HUES48 (cell line): ENCODE data around the gene PTPRN2.

Experiments
- H3K27ac ChIP-seq: one replicate; pipeline ENCODE4 v1.7.0; 2013; ENCODE audit warnings: low read depth, low read length, inconsistent platforms
- H3K27me3 ChIP-seq: 2 replicates; pipeline ENCODE4 v1.6.1; 2013; ENCODE audit warnings: mild to moderate bottlenecking, low read length; ENCODE audit not compliant: control insufficient read depth, insufficient read depth
- H3K36me3 ChIP-seq: 2 replicates; pipeline ENCODE4 v1.6.1; 2013; ENCODE audit warnings: low read length; ENCODE audit not compliant: control insufficient read depth, insufficient read depth
- H3K4me1 ChIP-seq: 2 replicates; pipeline ENCODE4 v1.6.1; 2013; ENCODE audit warnings: mild to moderate bottlenecking, low read length; ENCODE audit not compliant: control insufficient read depth, insufficient read depth
- H3K4me3 ChIP-seq: 2 replicates; pipeline ENCODE4 v1.5.1; 2013; ENCODE audit warnings: mild to moderate bottlenecking, low read depth, low read length
- H3K9ac ChIP-seq: 2 replicates; pipeline ENCODE4 v1.6.1; 2013; ENCODE audit warnings: mild to moderate bottlenecking, low read depth, low read length, moderate library complexity
- H3K9me3 ChIP-seq: 2 replicates; pipeline ENCODE4 v1.6.1; 2013; ENCODE audit warnings: low read length; ENCODE audit not compliant: control insufficient read depth, insufficient read depth

PTPRN2 gene

GRCh38 chr7:158176561-158177173 lies 411.0 kb downstream of the PTPRN2 start:
- Histone ChIP-seq H3K9me3 (peaks cover 80% of the 10 kb centered on the region), H3K9ac (no peak overlapping the region), H3K36me3 (no peaks in the 10 kb centered on the region), H3K4me3 (no peak overlapping the region), H3K27ac (no peak overlapping the region), H3K27me3 (no peaks in the 10 kb centered on the region), H3K4me1 (no peaks in the 10 kb centered on the region)

DNA sequence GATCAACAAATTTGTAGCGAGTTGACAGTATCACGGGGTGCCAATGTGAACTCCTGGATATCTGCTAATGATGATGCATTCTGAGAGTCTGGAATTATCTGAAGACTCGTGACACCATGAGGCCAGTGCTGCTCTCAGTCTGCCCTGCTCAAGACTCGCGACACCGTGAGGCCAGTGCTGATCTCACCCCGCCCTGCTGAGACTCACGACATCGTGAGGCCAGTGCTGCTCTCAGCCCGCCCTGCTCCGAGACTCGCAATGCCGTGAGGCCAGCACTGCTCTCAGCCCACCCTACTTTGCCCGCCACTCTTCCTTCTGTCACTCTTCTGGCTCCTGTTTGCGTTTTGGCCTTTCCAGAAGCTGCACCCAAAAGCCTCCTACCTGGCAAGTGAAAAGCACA lies 411.8 kb downstream of the PTPRN2 start:
- H3K4me3 ChIP-seq = no peak overlapping the region
- H3K27me3 ChIP-seq = no peaks in the 10 kb centered on the region
- H3K9me3 ChIP-seq = peaks cover 75% of the 10 kb centered on the region
- H3K36me3 ChIP-seq = no peaks in the 10 kb centered on the region
- no peak overlapping the region for H3K27ac ChIP-seq
- H3K4me1 ChIP-seq = no peaks in the 10 kb centered on the region
- H3K9ac ChIP-seq = no peak overlapping the region

DNA sequence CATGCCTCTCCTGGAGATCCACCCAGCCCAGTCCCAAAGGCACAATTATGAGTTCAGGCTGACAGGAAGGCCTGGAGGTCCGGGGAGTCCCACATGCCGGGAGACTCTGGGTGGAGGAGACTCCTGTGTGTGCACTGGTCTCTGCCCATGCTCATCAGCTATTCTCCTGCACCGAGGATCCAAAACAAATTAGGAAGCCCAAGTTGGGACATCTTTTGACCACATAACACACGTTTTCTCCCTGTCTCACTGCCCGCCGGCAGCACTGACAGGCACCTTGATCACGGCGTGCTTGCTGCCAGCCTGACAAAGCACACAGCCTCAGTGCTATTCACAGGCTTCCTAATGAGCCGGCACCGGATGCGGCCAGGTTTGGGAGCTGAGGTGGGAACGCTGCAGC lies 412.7 kb downstream of the PTPRN2 start:
- Histone ChIP-seq H3K36me3 (no peaks in the 10 kb centered on the region), H3K4me3 (no peak overlapping the region), H3K27me3 (no peaks in the 10 kb centered on the region), H3K4me1 (no peaks in the 10 kb centered on the region), H3K27ac (no peak overlapping the region), H3K9me3 (peaks cover 76% of the 10 kb centered on the region), H3K9ac (no peak overlapping the region)

- Histone ChIP-seq H3K27ac (no peak overlapping the region), H3K27me3 (no peaks in the 10 kb centered on the region), H3K9ac (no peak overlapping the region), H3K4me3 (no peak overlapping the region), H3K9me3 (peaks cover 84% of the 10 kb centered on the region), H3K4me1 (no peaks in the 10 kb centered on the region), H3K36me3 (no peaks in the 10 kb centered on the region)
Observed at GRCh38 chr7:158167373-158167772, 420.2 kb downstream of the PTPRN2 start.

GRCh38 chr7:158166386-158167340 lies 421.0 kb downstream of the PTPRN2 start:
- H3K9ac ChIP-seq = no peak overlapping the region
- H3K4me1 ChIP-seq = no peaks in the 10 kb centered on the region
- no peaks in the 10 kb centered on the region for H3K36me3 ChIP-seq
- no peaks in the 10 kb centered on the region for H3K27me3 ChIP-seq
- H3K4me3 ChIP-seq = no peak overlapping the region
- H3K9me3 ChIP-seq = peaks cover 84% of the 10 kb centered on the region
- H3K27ac ChIP-seq = no peak overlapping the region

DNA sequence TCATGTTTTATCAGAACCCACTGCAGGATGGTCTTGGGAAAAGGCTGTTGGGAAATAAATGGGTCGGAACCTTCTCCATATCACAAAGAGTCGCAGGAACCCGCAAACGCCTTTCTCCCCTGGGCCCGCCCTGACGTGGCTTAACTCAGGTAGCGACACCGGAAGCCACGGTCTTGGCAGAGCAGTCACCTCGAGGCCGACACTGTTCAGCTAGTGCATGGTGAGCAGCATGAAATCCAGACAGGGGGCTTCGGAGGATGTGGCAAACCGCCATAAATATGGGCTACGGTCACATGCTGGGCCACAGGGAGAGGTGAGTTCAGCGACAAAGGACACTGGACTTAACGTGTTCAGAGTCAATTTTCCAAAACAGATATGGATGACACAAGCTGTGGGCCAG lies 421.9 kb downstream of the PTPRN2 start:
- H3K27ac ChIP-seq = no peak overlapping the region
- H3K9ac ChIP-seq = no peak overlapping the region
- no peak overlapping the region for H3K4me3 ChIP-seq
- H3K36me3 ChIP-seq = no peaks in the 10 kb centered on the region
- H3K4me1 ChIP-seq = no peaks in the 10 kb centered on the region
- peaks cover 89% of the 10 kb centered on the region for H3K9me3 ChIP-seq
- no peaks in the 10 kb centered on the region for H3K27me3 ChIP-seq

- H3K9ac ChIP-seq = no peak overlapping the region
- no peaks in the 10 kb centered on the region for H3K36me3 ChIP-seq
- no peak overlapping the region for H3K27ac ChIP-seq
- peaks cover 91% of the 10 kb centered on the region for H3K9me3 ChIP-seq
- H3K4me3 ChIP-seq = no peak overlapping the region
- no peaks in the 10 kb centered on the region for H3K4me1 ChIP-seq
- H3K27me3 ChIP-seq = no peaks in the 10 kb centered on the region
Observed at GRCh38 chr7:158164101-158165095, 423.2 kb downstream of the PTPRN2 start.

DNA sequence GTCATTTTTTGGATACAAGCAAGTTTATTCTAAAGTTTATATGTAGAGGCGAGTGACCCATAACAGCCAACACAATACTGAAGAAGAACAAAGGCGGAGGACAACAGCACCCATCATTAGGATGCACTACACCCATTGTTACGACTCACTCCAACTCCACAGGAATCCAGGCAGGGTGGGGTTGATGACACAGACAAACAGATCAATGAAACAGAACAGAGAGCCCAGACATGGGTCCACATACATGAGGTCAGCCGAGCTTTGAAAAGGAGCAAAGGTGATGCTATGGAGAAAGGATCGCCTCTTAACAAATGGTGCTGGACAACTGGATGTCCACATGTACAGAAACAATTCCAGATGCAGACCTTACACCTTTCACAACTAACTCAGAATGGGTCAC lies 426.4 kb downstream of the PTPRN2 start:
- Histone ChIP-seq H3K27ac (no peak overlapping the region), H3K9me3 (peaks cover 82% of the 10 kb centered on the region), H3K27me3 (no peaks in the 10 kb centered on the region), H3K36me3 (no peaks in the 10 kb centered on the region), H3K4me1 (no peaks in the 10 kb centered on the region), H3K4me3 (no peak overlapping the region), H3K9ac (no peak overlapping the region)

DNA sequence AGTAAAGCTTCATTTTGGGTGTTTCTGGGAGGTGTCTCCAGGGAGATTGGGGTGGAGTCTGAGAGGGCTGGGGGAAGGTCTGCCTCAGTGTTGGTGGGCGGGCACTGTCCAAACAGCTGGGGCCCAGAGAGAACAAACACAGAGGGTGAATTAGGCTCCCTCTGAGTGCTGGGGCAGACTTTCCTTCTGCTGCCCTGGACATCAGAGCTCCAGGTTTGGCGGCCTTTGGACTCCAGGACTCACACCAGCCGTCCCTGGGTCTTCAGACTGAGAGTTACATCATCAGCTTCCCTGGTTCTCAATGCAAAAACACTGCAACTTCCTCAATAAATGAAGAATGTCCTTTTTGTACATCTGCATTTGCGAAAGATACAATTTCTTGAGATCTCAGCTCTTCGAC lies 427.4 kb downstream of the PTPRN2 start:
- Histone ChIP-seq H3K27ac (no peak overlapping the region), H3K36me3 (no peaks in the 10 kb centered on the region), H3K4me1 (no peaks in the 10 kb centered on the region), H3K27me3 (no peaks in the 10 kb centered on the region), H3K4me3 (no peak overlapping the region), H3K9me3 (peaks cover 81% of the 10 kb centered on the region), H3K9ac (no peak overlapping the region)

DNA sequence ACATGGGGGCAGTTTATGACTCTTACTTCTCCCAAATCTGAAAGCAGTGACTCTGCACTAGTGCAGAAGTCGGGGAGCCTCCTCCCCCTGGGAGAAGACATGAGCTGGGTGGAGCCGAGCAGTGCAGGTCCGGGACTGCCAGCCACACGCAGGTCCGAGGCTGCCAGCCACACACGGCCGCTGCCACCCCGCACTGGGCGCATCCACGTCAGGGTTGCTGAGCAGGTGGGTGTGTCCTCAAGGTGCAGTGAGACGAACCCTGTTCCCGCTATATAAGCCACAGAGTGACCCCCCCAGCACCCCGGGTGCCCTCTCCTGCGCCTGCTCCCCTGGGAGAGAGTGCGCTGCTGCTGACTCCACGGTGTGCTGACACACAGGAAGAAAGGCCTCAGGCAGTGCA lies 430.2 kb downstream of the PTPRN2 start:
- Histone ChIP-seq H3K9ac (no peak overlapping the region), H3K27ac (no peak overlapping the region), H3K36me3 (no peaks in the 10 kb centered on the region), H3K4me3 (no peak overlapping the region), H3K4me1 (no peaks in the 10 kb centered on the region), H3K27me3 (no peaks in the 10 kb centered on the region), H3K9me3 (peaks cover 83% of the 10 kb centered on the region)
